Esophagus (tissue), 2 donors: ENCODE results near the gene DBH. TPM values are rescaled to one million over a fixed set of nuclear protein-coding genes. Genes with fewer than 3 reads are reported as not detected.

ENCODE experiments used
- H3K27ac ChIP-seq, 2 donors: one replicate each; pipeline ENCODE4 v1.5.1; 2013; ENCODE audit warnings: low read depth in 2 of 2, mild to moderate bottlenecking in 2 of 2, inconsistent platforms in 1 of 2, low read length in 1 of 2, moderate library complexity in 1 of 2
- H3K27me3 ChIP-seq, 2 donors: one replicate each; pipeline ENCODE4 v1.6.1; 2013; ENCODE audit warnings: low read length in 2 of 2, control low read depth in 1 of 2, mild to moderate bottlenecking in 1 of 2; ENCODE audit not compliant: insufficient read depth in 2 of 2, control insufficient read depth in 1 of 2
- H3K36me3 ChIP-seq, 2 donors: one replicate each; pipeline ENCODE4 v1.6.1; 2013; ENCODE audit warnings: low read length in 1 of 2; ENCODE audit not compliant: control insufficient read depth in 2 of 2, insufficient read depth in 2 of 2
- H3K4me1 ChIP-seq, 2 donors: one replicate each; pipeline ENCODE4 v1.6.1; 2013; ENCODE audit warnings: low read length in 1 of 2; ENCODE audit not compliant: control insufficient read depth in 2 of 2, insufficient read depth in 2 of 2
- H3K4me3 ChIP-seq, 2 donors: one replicate each; pipeline ENCODE4 v1.5.1; 2013; ENCODE audit warnings: low read length in 2 of 2, mild to moderate bottlenecking in 2 of 2, low read depth in 1 of 2, moderate library complexity in 1 of 2
- H3K9me3 ChIP-seq, 2 donors: one replicate each; pipeline ENCODE4 v1.6.1; 2013; ENCODE audit warnings: mild to moderate bottlenecking in 2 of 2, low read depth in 1 of 2, low read length in 1 of 2, moderate library complexity in 1 of 2; ENCODE audit not compliant: control insufficient read depth in 2 of 2, insufficient read depth in 1 of 2
- WGBS, 2 donors: extraction: QIAGEN DNeasy Blood & Tissue Kit; methylation state at CpG; one replicate each; pipeline ENCODE4 v1.1.7; 2013; 5-methylcytosine and 5-hydroxymethylcytosine counted together
- polyA plus RNA-seq, 2 donors: library from polyadenylated mRNA; stranded (reverse); fragments of 200-250 nt; gene quantifications; one replicate each; pipeline ENCODE4 v1.2.3, GENCODE V29; 2013
- donor health status: healthy with polysubstance abuse.
- donor health status: Bipolar disorder and iron deficiency.

The DBH gene
- polyA plus RNA-seq, 2 donors = 0.01 TPM; not detected in 1

- Histone ChIP-seq H3K36me3 (no peaks in the 10 kb centered on the region), H3K4me3 (no peak overlapping the region), H3K9me3 (peaks cover 0 to 2% of the 10 kb centered on the region in 2 donors), H3K4me1 (no peaks in the 10 kb centered on the region), H3K27ac (no peak overlapping the region), H3K27me3 (no peaks in the 10 kb centered on the region)
- WGBS, 2 donors = 84 to 85% methylated on average over 9 to 10 of the region's 10 CpGs
Observed at GRCh38 chr9:133689151-133689763, 53.1 kb downstream of the DBH start.

GRCh38 chr9:133690081-133690561 is 54.0 kb downstream of the DBH start:
- no peak overlapping the region for H3K27ac ChIP-seq
- 72 to 77% methylated on average over 11 of the region's 11 CpGs for whole genome bisulfite sequencing, 2 donors

GRCh38 chr9:133691191-133691590 is 55.0 kb downstream of the DBH start:
- H3K9me3 ChIP-seq = peaks cover 0 to 2% of the 10 kb centered on the region in 2 donors
- no peaks in the 10 kb centered on the region for H3K4me1 ChIP-seq
- H3K27ac ChIP-seq = no peak overlapping the region
- H3K4me3 ChIP-seq = no peak overlapping the region
- no peaks in the 10 kb centered on the region for H3K27me3 ChIP-seq
- H3K36me3 ChIP-seq = no peaks in the 10 kb centered on the region
- 65 to 74% methylated on average over 4 of the region's 4 CpGs for WGBS, 2 donors

More at GRCh38 chr9:133690081-133690561, 54.0 kb downstream of the DBH start:
- Histone ChIP-seq H3K9me3 (peaks cover 0 to 2% of the 10 kb centered on the region in 2 donors), H3K4me1 (no peaks in the 10 kb centered on the region), H3K36me3 (no peaks in the 10 kb centered on the region), H3K27me3 (no peaks in the 10 kb centered on the region), H3K4me3 (no peak overlapping the region)

GRCh38 chr9:133691626-133692363 is 55.6 kb downstream of the DBH start:
- Histone ChIP-seq H3K9me3 (peaks cover 0 to 2% of the 10 kb centered on the region in 2 donors), H3K36me3 (no peaks in the 10 kb centered on the region), H3K4me3 (no peak overlapping the region), H3K27me3 (no peaks in the 10 kb centered on the region), H3K27ac (no peak overlapping the region), H3K4me1 (no peaks in the 10 kb centered on the region)
- 78 to 80% methylated on average over 19 of the region's 19 CpGs for whole genome bisulfite sequencing, 2 donors

GRCh38 chr9:133692364-133692985 is 56.3 kb downstream of the DBH start:
- 91 to 92% methylated on average over 25 of the region's 25 CpGs for WGBS, 2 donors
- Histone ChIP-seq H3K4me3 (no peak overlapping the region), H3K27ac (no peak overlapping the region), H3K36me3 (no peaks in the 10 kb centered on the region), H3K4me1 (no peaks in the 10 kb centered on the region), H3K9me3 (peaks cover 0 to 2% of the 10 kb centered on the region in 2 donors), H3K27me3 (no peaks in the 10 kb centered on the region)

- Histone ChIP-seq H3K27ac (no peak overlapping the region), H3K9me3 (peaks cover 0 to 2% of the 10 kb centered on the region in 2 donors), H3K4me3 (no peak overlapping the region), H3K4me1 (no peaks in the 10 kb centered on the region), H3K27me3 (no peaks in the 10 kb centered on the region), H3K36me3 (no peaks in the 10 kb centered on the region)
- WGBS, 2 donors = 93 to 95% methylated on average over 10 of the region's 10 CpGs
Observed at GRCh38 chr9:133693116-133693515, 57.0 kb downstream of the DBH start.

GRCh38 chr9:133693703-133694529 is 57.8 kb downstream of the DBH start:
- WGBS, 2 donors = 90 to 91% methylated on average over 28 to 32 of the region's 32 CpGs
- Histone ChIP-seq H3K27me3 (no peaks in the 10 kb centered on the region), H3K9me3 (no peaks in the 10 kb centered on the region)

GRCh38 chr9:133694686-133695085 is 58.5 kb downstream of the DBH start:
- no peaks in the 10 kb centered on the region for H3K4me1 ChIP-seq
- H3K4me3 ChIP-seq = no peak overlapping the region
- H3K27me3 ChIP-seq = no peaks in the 10 kb centered on the region
- no peak overlapping the region for H3K27ac ChIP-seq
- H3K9me3 ChIP-seq = no peaks in the 10 kb centered on the region
- 79 to 95% methylated on average over 3 of the region's 3 CpGs for WGBS, 2 donors
- H3K36me3 ChIP-seq = no peaks in the 10 kb centered on the region

More at GRCh38 chr9:133693703-133694529, 57.8 kb downstream of the DBH start:
- Histone ChIP-seq H3K27ac (no peak overlapping the region), H3K4me3 (no peak overlapping the region), H3K4me1 (no peaks in the 10 kb centered on the region), H3K36me3 (no peaks in the 10 kb centered on the region)

- Histone ChIP-seq H3K36me3 (no peaks in the 10 kb centered on the region), H3K27ac (no peak overlapping the region), H3K27me3 (no peaks in the 10 kb centered on the region), H3K4me1 (no peaks in the 10 kb centered on the region), H3K9me3 (no peaks in the 10 kb centered on the region), H3K4me3 (no peak overlapping the region)
- 79 to 86% methylated on average over 12 of the region's 12 CpGs for WGBS, 2 donors
Observed at GRCh38 chr9:133696071-133696472, 59.9 kb downstream of the DBH start.
